MM.1S (cell line): Measurements from ENCODE around the gene DNAH10.

Experiments used
- DNase-seq: peaks from one replicate; pipeline ENCODE4 v3.0.0-alpha.2; 2015
- H2AFZ ChIP-seq: fragments of 300-600 bp; sonication (generic); 2 replicates; pipeline ENCODE4 v1.6.0; 2016; ENCODE audit warnings: antibody characterized with exemption, low read length
- H3F3A ChIP-seq: fragments of 300-600 bp; sonication (generic); 2 replicates; pipeline ENCODE4 v1.6.1; 2016; ENCODE audit warnings: mild to moderate bottlenecking, antibody characterized with exemption, low read length, moderate library complexity, mixed read lengths; ENCODE audit not compliant: insufficient read depth
- H3K27ac ChIP-seq: fragments of 300-600 bp; sonication (generic); 2 replicates; pipeline ENCODE4 v1.5.1; 2016; ENCODE audit warnings: mild to moderate bottlenecking, low read length
- H3K27me3 ChIP-seq: fragments of 300-600 bp; sonication (generic); replicated peaks from 2 replicates; pipeline ENCODE4 v1.6.0; 2016; ENCODE audit warnings: low read length; ENCODE audit not compliant: insufficient read depth
- H3K36me3 ChIP-seq: fragments of 300-600 bp; sonication (generic); replicated peaks from 2 replicates; pipeline ENCODE4 v1.6.1; 2016; ENCODE audit warnings: mild to moderate bottlenecking, low read length, mixed read lengths; ENCODE audit not compliant: insufficient read depth
- H3K4me1 ChIP-seq: fragments of 300-600 bp; sonication (generic); 2 replicates; pipeline ENCODE4 v1.6.1; 2016; ENCODE audit warnings: low read length, mixed read lengths
- H3K4me2 ChIP-seq: fragments of 300-600 bp; sonication (generic); 2 replicates; pipeline ENCODE4 v1.6.0; 2016; ENCODE audit warnings: low read depth, low read length
- H3K4me3 ChIP-seq: fragments of 300-600 bp; sonication (generic); 2 replicates; pipeline ENCODE4 v1.5.1; 2016; ENCODE audit warnings: low read length, mixed read lengths
- H3K79me2 ChIP-seq: fragments of 300-600 bp; sonication (generic); 2 replicates; pipeline ENCODE4 v1.6.1; 2016; ENCODE audit warnings: mixed run types, low read length, mixed read lengths
- H3K9ac ChIP-seq: fragments of 300-600 bp; sonication (generic); 2 replicates; pipeline ENCODE4 v1.6.1; 2016; ENCODE audit warnings: low read length, mixed read lengths
- H3K9me2 ChIP-seq: fragments of 300-600 bp; sonication (generic); replicated peaks from 2 replicates; pipeline ENCODE4 v1.6.1; 2016; ENCODE audit warnings: mild to moderate bottlenecking, low read length, mixed read lengths; ENCODE audit not compliant: insufficient read depth
- H3K9me3 ChIP-seq: fragments of 300-600 bp; sonication (generic); replicated peaks from 2 replicates; pipeline ENCODE4 v1.6.1; 2016; ENCODE audit warnings: mild to moderate bottlenecking, low read length, mixed read lengths; ENCODE audit not compliant: insufficient read depth
- H4K20me1 ChIP-seq: fragments of 300-600 bp; sonication (generic); 2 replicates; pipeline ENCODE4 v1.6.1; 2016; ENCODE audit warnings: mild to moderate bottlenecking, low read length, moderate library complexity, mixed read lengths; ENCODE audit not compliant: insufficient read depth
- EZH2 ChIP-seq: fragments of 300-600 bp; sonication (generic); optimal IDR thresholded peaks from 2 replicates; pipeline ENCODE3; 2017; ENCODE audit warnings: low read depth, mild to moderate bottlenecking, antibody characterized with exemption, low read length, mixed read lengths
- EZH2phosphoT487 ChIP-seq: fragments of 300-600 bp; sonication (generic); IDR thresholded peaks from 2 replicates; pipeline ENCODE4 v1.6.1; 2018; ENCODE audit warnings: antibody characterized with exemption, low read length
- TF ChIP-seq, protein P1 (sequence below): fragments of 300-600 bp; sonication (generic); IDR thresholded peaks from 2 replicates; pipeline ENCODE4 v1.5.1; 2016; ENCODE audit warnings: antibody characterized with exemption, low read length, mixed read lengths

The DNAH10 gene

DNA sequence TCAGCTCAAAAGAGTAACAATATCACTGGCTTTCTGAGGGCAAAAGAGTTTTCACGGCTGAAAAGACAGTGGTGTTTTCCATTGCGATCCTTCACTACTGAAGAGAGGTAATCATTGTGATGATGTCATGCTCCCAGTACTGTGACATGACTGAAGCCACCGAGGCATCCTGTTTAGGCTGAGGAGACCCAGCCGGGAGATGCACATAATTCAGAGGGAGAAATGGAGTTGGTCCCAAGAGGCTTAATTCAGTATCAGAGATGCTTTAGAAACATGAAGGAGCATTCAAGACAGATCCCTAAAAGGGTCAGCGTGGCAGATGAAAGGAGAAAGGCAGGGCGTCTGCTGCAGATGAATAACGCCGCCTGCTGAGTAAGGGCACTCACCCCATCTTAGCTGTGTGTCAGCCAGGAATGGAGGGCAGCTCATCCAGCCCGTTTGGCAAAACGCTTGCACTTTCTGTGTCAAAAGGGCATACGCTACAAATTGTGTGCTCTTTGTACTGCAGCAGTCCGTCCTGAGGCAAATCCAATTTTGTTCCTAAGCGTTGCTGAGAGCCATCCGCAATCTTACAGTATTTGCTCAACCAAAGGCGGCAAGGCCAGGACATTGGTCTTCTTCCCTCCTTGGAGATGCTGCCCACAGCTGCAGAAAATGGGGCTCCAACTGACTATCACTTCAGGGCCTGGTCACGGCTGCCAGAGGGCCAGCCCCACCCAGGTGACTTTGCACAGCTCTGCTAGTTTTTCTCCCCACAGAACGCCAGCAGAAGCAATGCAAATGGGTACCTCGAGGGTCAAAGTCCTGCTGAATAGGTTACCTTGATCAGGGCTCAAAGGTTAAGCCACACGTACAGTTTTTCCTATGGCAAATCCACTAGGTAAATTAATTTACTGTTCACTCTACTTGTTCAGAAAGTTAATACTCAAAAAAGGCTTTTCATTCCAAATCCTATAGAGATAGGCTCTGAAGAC lies 187.0 kb downstream of the DNAH10 start:
- H3K79me2 ChIP-seq: no peaks in the 10 kb centered on the region
- H3K9me3 ChIP-seq: no peaks in the 10 kb centered on the region
- no peak overlapping the region for H2AFZ ChIP-seq
- no peak overlapping the region for H3K4me3 ChIP-seq
- H3F3A ChIP-seq: no peaks in the 10 kb centered on the region
- H3K27me3 ChIP-seq: no peaks in the 10 kb centered on the region
- no peaks in the 10 kb centered on the region for H3K36me3 ChIP-seq
- H3K9ac ChIP-seq: no peak overlapping the region
- no peak overlapping the region for H3K27ac ChIP-seq
- H3K9me2 ChIP-seq: no peaks in the 10 kb centered on the region
- no peak overlapping the region for H3K4me2 ChIP-seq
- no peak for DNase-seq
- H3K4me1 ChIP-seq: no peaks in the 10 kb centered on the region
- H4K20me1 ChIP-seq: no peaks in the 10 kb centered on the region
- TF ChIP-seq EZH2phosphoT487 (no peak), EZH2 (no peak)
- TF ChIP-seq, protein P1, sequence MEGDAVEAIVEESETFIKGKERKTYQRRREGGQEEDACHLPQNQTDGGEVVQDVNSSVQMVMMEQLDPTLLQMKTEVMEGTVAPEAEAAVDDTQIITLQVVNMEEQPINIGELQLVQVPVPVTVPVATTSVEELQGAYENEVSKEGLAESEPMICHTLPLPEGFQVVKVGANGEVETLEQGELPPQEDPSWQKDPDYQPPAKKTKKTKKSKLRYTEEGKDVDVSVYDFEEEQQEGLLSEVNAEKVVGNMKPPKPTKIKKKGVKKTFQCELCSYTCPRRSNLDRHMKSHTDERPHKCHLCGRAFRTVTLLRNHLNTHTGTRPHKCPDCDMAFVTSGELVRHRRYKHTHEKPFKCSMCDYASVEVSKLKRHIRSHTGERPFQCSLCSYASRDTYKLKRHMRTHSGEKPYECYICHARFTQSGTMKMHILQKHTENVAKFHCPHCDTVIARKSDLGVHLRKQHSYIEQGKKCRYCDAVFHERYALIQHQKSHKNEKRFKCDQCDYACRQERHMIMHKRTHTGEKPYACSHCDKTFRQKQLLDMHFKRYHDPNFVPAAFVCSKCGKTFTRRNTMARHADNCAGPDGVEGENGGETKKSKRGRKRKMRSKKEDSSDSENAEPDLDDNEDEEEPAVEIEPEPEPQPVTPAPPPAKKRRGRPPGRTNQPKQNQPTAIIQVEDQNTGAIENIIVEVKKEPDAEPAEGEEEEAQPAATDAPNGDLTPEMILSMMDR: no peak

DNA sequence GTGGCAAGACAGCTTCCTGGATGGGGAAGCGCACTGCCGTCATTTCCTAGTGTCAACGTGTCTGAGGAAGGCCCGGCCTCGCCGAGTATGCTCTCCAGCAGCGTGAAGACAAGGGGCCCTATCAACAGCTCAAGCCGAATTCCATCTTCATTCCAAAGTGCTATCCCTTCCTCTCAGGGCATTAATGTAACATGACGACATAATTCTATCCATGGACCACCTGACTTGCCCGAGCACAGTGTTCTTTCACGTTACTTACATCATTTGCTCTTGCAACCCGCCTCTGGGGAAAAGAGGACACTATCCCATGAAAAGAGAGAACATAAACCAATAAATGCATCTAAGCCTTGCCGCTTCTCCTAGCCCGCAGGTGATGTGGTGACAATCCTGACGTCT lies 187.7 kb downstream of the DNAH10 start:
- no peak overlapping the region for H2AFZ ChIP-seq
- DNase-seq: no peak
- H3K36me3 ChIP-seq: no peaks in the 10 kb centered on the region

DNA sequence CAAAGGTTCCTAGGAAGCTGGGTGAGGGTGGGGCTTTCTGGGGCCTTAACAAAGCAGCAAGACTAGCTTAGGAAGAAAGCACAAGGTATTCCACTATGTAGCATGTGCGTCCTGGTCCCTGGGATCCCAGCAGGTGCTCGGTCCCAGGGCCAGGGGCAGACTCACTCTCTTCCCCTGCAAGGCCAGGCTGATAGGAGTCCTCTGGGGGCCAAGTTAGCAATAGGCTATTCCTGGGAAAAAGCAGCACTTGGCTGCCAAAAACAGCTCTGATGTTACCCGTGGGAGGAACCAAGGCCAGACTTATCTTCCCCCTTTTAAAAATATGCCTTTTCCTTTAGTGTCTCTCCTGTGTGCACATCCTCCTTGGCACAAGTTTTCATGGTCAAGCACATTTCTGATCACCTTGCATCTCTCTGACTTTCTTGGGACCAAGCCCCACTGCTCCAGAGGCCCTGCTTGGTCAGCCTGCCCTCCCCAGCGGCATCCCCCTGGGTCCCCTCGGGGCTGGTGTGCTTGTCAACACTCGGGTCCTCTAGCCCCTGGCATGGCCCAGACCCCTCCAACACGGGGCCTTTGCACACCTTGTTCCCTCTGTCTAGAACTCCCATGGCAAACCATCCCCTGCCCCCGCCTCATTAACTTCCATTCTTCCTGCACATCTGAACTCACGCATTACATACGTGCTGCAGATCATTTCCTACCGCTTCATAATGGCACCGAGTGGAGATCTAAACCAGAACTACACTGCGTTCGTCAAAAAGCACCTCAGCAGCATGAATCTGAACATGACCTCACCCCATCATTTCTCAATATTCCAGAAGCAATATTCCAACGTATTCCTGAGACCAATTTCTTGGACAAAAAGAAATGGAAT lies 188.6 kb downstream of the DNAH10 start:
- Histone ChIP-seq H3K9me2 (no peaks in the 10 kb centered on the region), H3K4me1 (no peaks in the 10 kb centered on the region), H3F3A (no peaks in the 10 kb centered on the region), H3K79me2 (no peaks in the 10 kb centered on the region), H3K9ac (no peak overlapping the region), H3K27me3 (no peaks in the 10 kb centered on the region), H3K4me2 (no peak overlapping the region), H3K9me3 (no peaks in the 10 kb centered on the region), H2AFZ (no peak overlapping the region), H3K27ac (no peak overlapping the region), H3K4me3 (no peak overlapping the region), H4K20me1 (no peaks in the 10 kb centered on the region), H3K36me3 (no peaks in the 10 kb centered on the region)
- no peak for DNase-seq
- TF ChIP-seq EZH2 (no peak), EZH2phosphoT487 (no peak)
- TF ChIP-seq, protein P1: no peak

More for the DNA sequence above, 187.7 kb downstream of the DNAH10 start:
- Histone ChIP-seq H4K20me1 (no peaks in the 10 kb centered on the region), H3K4me1 (no peaks in the 10 kb centered on the region), H3K79me2 (no peaks in the 10 kb centered on the region), H3K27me3 (no peaks in the 10 kb centered on the region), H3K9me3 (no peaks in the 10 kb centered on the region), H3K9me2 (no peaks in the 10 kb centered on the region), H3K9ac (no peak overlapping the region), H3K4me3 (no peak overlapping the region), H3K27ac (no peak overlapping the region), H3F3A (no peaks in the 10 kb centered on the region), H3K4me2 (no peak overlapping the region)
- TF ChIP-seq EZH2phosphoT487: no peak
- no peak for TF ChIP-seq EZH2
- TF ChIP-seq, protein P1: no peak
